SK-N-SH treated with all-trans-retinoic acid at 6 μM for 48 hours (cell line): ENCODE data around the gene GPR45.

Source experiments
- ATAC-seq: fragments of 200-7000 bp; cut with Tn5 transposase; 3 replicates; pipeline ENCODE4 v1.9.1; 2020; ENCODE audit warnings: mild to moderate bottlenecking, moderate library complexity
- ARNTL ChIP-seq: fragments of 450-650 bp; formaldehyde crosslinking; IDR thresholded peaks from 2 replicates; pipeline ENCODE4 v1.5.0; 2020; ENCODE audit warnings: low read depth, mild to moderate bottlenecking, moderate library complexity, borderline replicate concordance
- CSDC2 ChIP-seq: fragments of 250-450 bp; sonication (Bioruptor Pico); IDR thresholded peaks from 2 replicates; pipeline ENCODE4 v1.5.0; 2020; ENCODE audit warnings: mild to moderate bottlenecking, moderate library complexity
- ESRRG ChIP-seq: fragments of 250-450 bp; sonication (Bioruptor Pico); IDR thresholded peaks from 2 replicates; pipeline ENCODE4 v1.6.1; 2021; ENCODE audit warnings: mild to moderate bottlenecking
- ISL1 ChIP-seq: fragments of 250-450 bp; sonication (Bioruptor Pico); IDR thresholded peaks from 2 replicates; pipeline ENCODE4 v2.1.2; 2022; ENCODE audit warnings: mild to moderate bottlenecking, moderate library complexity
- PPARA ChIP-seq: fragments of 250-450 bp; sonication (Bioruptor Pico); IDR thresholded peaks from 2 replicates; pipeline ENCODE4 v1.5.0; 2020; ENCODE audit warnings: mild to moderate bottlenecking, borderline replicate concordance
- SNAI2 ChIP-seq: fragments of 250-450 bp; sonication (Bioruptor Pico); IDR thresholded peaks from 2 replicates; pipeline ENCODE4 v1.5.0; 2020; ENCODE audit warnings: mild to moderate bottlenecking, moderate library complexity
- TCF4 ChIP-seq: fragments of 250-450 bp; sonication (Bioruptor Pico); IDR thresholded peaks from 2 replicates; pipeline ENCODE4 v1.8.0; 2021; ENCODE audit warnings: mild to moderate bottlenecking, moderate library complexity, borderline replicate concordance
- TOX ChIP-seq: fragments of 250-450 bp; sonication (Bioruptor Pico); IDR thresholded peaks from 2 replicates; pipeline ENCODE4 v1.8.0; 2021; ENCODE audit warnings: mild to moderate bottlenecking, moderate library complexity, borderline replicate concordance
- ZFP3 ChIP-seq: fragments of 250-450 bp; sonication (Bioruptor Pico); IDR thresholded peaks from 2 replicates; pipeline ENCODE4 v1.5.0; 2020; ENCODE audit warnings: mild to moderate bottlenecking, moderate library complexity
- ZFP30 ChIP-seq: fragments of 450-650 bp; formaldehyde crosslinking; IDR thresholded peaks from 2 replicates; pipeline ENCODE4 v1.5.0; 2022; ENCODE audit warnings: mild to moderate bottlenecking, moderate library complexity
- ZNF565 ChIP-seq: fragments of 450-650 bp; formaldehyde crosslinking; conservative IDR thresholded peaks from 2 replicates; pipeline ENCODE4 v1.5.0; 2020; ENCODE audit warnings: low read depth, mild to moderate bottlenecking, moderate library complexity
- ZNF70 ChIP-seq: fragments of 450-650 bp; formaldehyde crosslinking; IDR thresholded peaks from 2 replicates; pipeline ENCODE4 v1.5.0; 2020; ENCODE audit warnings: mild to moderate bottlenecking, moderate library complexity
- ZNF8 ChIP-seq: fragments of 450-650 bp; formaldehyde crosslinking; IDR thresholded peaks from 2 replicates; pipeline ENCODE4 v1.5.0; 2020; ENCODE audit warnings: mild to moderate bottlenecking, moderate library complexity
- TF ChIP-seq, protein P1 (sequence below): fragments of 250-450 bp; sonication (Bioruptor Pico); IDR thresholded peaks from 2 replicates; pipeline ENCODE4 v1.8.0; 2020; ENCODE audit warnings: mild to moderate bottlenecking, moderate library complexity, borderline replicate concordance
- TF ChIP-seq, protein P2 (sequence below): fragments of 250-450 bp; sonication (Bioruptor Pico); IDR thresholded peaks from 2 replicates; pipeline ENCODE4 v1.8.0; 2021; ENCODE audit warnings: low read depth, mild to moderate bottlenecking, moderate library complexity, borderline replicate concordance
- TF ChIP-seq, protein P3 (sequence below): fragments of 250-450 bp; sonication (Bioruptor Pico); IDR thresholded peaks from 2 replicates; pipeline ENCODE4 v1.5.0; 2020; ENCODE audit warnings: mild to moderate bottlenecking, moderate library complexity

Gene GPR45

DNA sequence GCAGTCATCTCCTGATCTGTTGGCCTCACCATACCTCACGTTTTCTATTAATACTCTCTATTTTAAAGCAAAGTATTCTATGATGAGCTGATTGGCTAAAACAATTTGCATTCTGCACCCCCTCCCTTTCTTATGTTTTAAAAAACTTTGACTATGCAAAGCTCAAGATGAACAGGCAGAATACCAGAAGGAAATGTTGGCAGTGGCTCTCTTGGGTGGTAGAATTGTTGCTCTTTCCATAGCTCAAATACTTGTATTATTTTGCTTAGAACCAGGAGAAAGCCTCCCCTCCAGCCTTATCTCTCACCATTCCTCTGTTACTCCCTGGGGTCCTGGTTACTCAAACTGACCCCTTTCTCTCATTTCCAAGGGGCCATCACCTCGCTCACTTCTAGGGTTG lies 14.4 kb downstream of the GPR45 start:
- TF ChIP-seq, protein P1, sequence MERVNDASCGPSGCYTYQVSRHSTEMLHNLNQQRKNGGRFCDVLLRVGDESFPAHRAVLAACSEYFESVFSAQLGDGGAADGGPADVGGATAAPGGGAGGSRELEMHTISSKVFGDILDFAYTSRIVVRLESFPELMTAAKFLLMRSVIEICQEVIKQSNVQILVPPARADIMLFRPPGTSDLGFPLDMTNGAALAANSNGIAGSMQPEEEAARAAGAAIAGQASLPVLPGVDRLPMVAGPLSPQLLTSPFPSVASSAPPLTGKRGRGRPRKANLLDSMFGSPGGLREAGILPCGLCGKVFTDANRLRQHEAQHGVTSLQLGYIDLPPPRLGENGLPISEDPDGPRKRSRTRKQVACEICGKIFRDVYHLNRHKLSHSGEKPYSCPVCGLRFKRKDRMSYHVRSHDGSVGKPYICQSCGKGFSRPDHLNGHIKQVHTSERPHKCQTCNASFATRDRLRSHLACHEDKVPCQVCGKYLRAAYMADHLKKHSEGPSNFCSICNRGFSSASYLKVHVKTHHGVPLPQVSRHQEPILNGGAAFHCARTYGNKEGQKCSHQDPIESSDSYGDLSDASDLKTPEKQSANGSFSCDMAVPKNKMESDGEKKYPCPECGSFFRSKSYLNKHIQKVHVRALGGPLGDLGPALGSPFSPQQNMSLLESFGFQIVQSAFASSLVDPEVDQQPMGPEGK (CRISPR knock-in tag) = no peak
- no peak for ATAC-seq

DNA sequence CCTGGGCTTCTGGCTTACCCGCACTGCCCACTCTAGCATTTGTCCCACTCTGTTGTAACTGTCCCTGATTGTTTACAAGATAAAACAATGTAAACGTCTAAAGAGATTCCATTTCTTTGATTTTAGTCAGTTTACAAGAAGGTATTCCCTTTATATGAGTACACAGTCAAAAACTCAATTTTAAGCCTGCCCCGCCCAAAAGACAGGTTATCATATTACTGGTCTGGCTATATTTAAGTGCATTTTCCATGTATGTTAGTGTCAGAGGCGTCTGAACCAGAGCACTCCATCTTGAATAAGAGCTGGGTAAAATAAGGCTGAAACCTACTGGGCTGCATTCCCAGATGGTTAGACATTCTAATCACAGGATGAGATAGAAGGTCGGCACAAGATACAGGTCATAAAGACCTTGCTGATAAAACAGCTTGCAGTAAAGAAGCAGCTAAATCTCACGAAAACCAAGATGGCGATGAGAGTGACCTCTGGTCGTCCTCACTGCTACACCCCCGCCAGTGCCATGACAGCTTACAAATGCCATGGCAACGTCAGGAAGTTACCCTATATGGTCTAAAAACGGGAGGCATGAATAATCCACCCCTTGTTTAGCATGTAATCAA lies 15.0 kb downstream of the GPR45 start:
- TF ChIP-seq, protein P2, sequence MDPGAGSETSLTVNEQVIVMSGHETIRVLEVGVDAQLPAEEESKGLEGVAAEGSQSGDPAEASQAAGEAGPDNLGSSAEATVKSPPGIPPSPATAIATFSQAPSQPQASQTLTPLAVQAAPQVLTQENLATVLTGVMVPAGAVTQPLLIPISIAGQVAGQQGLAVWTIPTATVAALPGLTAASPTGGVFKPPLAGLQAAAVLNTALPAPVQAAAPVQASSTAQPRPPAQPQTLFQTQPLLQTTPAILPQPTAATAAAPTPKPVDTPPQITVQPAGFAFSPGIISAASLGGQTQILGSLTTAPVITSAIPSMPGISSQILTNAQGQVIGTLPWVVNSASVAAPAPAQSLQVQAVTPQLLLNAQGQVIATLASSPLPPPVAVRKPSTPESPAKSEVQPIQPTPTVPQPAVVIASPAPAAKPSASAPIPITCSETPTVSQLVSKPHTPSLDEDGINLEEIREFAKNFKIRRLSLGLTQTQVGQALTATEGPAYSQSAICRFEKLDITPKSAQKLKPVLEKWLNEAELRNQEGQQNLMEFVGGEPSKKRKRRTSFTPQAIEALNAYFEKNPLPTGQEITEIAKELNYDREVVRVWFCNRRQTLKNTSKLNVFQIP (CRISPR knock-in tag) = no peak
- TF ChIP-seq ZFP30 (CRISPR knock-in tag) (no peak), ESRRG (CRISPR knock-in tag) (no peak), SNAI2 (CRISPR knock-in tag) (no peak), ZNF565 (CRISPR knock-in tag) (no peak), PPARA (CRISPR knock-in tag) (no peak), ZNF8 (CRISPR knock-in tag) (no peak), ZFP3 (CRISPR knock-in tag) (no peak)
- ATAC-seq = no peak

DNA sequence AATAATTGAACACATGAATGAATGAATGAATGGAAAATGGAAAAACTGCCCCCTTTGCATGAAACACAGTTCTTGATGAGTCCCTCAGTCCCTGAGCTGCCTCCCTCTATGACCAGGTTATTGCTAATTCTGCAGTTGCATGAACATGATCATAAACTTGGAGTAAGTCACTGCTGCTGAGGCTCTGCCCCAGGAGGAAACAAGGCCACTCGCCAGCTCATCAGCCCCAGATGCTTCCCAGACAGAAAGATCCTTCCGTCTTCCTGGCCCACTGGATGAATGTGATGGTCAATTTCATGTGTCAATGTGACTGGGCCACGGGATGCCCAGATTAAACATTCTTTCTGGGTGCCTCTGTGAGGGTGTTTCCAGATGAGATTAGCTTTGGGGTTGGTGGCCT lies 16.4 kb downstream of the GPR45 start:
- ATAC-seq = no peak
- TF ChIP-seq ARNTL (CRISPR knock-in tag) (no peak), ZNF565 (CRISPR knock-in tag) (no peak), PPARA (CRISPR knock-in tag) (no peak), ISL1 (CRISPR knock-in tag) (no peak)
- TF ChIP-seq, protein P3, sequence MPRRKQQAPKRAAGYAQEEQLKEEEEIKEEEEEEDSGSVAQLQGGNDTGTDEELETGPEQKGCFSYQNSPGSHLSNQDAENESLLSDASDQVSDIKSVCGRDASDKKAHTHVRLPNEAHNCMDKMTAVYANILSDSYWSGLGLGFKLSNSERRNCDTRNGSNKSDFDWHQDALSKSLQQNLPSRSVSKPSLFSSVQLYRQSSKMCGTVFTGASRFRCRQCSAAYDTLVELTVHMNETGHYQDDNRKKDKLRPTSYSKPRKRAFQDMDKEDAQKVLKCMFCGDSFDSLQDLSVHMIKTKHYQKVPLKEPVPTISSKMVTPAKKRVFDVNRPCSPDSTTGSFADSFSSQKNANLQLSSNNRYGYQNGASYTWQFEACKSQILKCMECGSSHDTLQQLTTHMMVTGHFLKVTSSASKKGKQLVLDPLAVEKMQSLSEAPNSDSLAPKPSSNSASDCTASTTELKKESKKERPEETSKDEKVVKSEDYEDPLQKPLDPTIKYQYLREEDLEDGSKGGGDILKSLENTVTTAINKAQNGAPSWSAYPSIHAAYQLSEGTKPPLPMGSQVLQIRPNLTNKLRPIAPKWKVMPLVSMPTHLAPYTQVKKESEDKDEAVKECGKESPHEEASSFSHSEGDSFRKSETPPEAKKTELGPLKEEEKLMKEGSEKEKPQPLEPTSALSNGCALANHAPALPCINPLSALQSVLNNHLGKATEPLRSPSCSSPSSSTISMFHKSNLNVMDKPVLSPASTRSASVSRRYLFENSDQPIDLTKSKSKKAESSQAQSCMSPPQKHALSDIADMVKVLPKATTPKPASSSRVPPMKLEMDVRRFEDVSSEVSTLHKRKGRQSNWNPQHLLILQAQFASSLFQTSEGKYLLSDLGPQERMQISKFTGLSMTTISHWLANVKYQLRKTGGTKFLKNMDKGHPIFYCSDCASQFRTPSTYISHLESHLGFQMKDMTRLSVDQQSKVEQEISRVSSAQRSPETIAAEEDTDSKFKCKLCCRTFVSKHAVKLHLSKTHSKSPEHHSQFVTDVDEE (CRISPR knock-in tag) = no peak

DNA sequence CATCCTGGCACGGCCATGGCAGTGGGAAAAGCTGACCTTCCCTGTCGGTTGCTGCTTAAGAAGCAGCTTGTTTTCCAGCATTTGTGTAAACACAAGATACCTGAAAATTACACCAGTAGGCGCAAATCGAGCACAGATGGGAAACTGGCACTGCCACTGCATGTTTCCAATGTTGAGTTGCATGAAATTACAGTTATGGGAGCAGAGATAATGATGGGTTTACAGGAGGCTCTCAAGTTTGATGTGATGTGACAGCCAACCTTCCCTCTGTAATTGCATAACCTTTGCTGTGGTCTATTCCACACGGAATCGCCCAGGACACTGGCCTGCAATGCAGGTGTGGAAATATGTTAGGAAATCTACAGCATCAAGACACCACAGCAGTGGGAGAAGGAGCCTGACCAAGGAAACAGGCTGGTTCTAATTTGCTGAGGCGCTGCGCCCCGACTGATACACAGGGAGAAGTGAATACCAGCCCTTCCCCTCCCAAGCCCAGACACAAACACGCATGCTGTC lies 17.4 kb downstream of the GPR45 start:
- ATAC-seq = no peak
- TF ChIP-seq ZFP30 (CRISPR knock-in tag) = no peak
- TF ChIP-seq PPARA (CRISPR knock-in tag) = no peak
- no peak for TF ChIP-seq TOX (CRISPR knock-in tag)
- no peak for TF ChIP-seq ISL1 (CRISPR knock-in tag)
- no peak for TF ChIP-seq CSDC2
- TF ChIP-seq TCF4 (CRISPR knock-in tag) = no peak
- TF ChIP-seq ZNF70 (CRISPR knock-in tag) = no peak
- TF ChIP-seq, protein P1 (CRISPR knock-in tag) = no peak

DNA sequence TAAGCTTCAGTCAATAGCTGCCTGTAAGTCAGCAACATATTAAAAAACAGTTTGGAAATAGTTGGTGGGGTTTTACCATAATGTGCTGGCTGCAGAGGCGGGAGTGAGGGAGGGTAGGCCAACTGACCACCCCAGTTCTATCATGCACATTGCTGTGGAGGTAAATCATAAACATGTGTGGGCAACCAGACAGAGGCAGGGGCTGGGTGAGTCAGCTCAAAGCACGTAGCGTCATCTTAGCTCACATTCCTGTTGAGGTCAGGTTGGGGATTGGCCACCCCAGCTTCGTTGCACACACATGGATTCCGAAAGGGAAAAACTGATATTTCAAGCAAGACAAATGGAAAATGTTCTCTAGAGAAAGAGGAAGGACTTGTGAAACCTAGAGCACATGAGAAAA lies 19.5 kb downstream of the GPR45 start:
- ATAC-seq = peak; percentile 98
- TF ChIP-seq SNAI2 (CRISPR knock-in tag) (no peak), TOX (CRISPR knock-in tag) (no peak)
- TF ChIP-seq, all 23 proteins: peak for 0
